Chondrocyte (in vitro differentiated cells): ENCODE data around the gene IP6K2. TPM values are rescaled to one million over a fixed set of nuclear protein-coding genes. Genes with fewer than 3 reads are reported as not detected.
"Not testable (repeated sequence)": the region's sequence is repeated elsewhere in the genome, so short reads cannot be mapped to it uniquely, and the experiment has no call there.

Source experiments
- DNase-seq: peaks from one replicate; pipeline ENCODE4 v3.0.0; 2021; ENCODE audit warnings: mixed read lengths, low spot score
- H3K27ac Mint-ChIP-seq: one replicate; pipeline ENCODE4 v1.8.0; 2021; ENCODE audit warnings: mild to moderate bottlenecking, moderate library complexity, mixed read lengths; ENCODE audit not compliant: unreplicated experiment
- H3K27me3 Mint-ChIP-seq: 2 replicates; pipeline ENCODE4 v1.8.0; 2021; ENCODE audit warnings: low read depth, mixed read lengths
- H3K36me3 Mint-ChIP-seq: 2 replicates; pipeline ENCODE4 v1.8.0; 2021; ENCODE audit warnings: low read depth, mixed read lengths
- H3K4me1 Mint-ChIP-seq: 2 replicates; pipeline ENCODE4 v1.8.0; 2021; ENCODE audit warnings: low read depth, mild to moderate bottlenecking, mixed read lengths
- H3K4me3 Mint-ChIP-seq: one replicate; pipeline ENCODE4 v1.8.0; 2021; ENCODE audit warnings: mild to moderate bottlenecking, moderate library complexity, mixed read lengths; ENCODE audit not compliant: unreplicated experiment
- H3K9me3 Mint-ChIP-seq: 2 replicates; pipeline ENCODE4 v1.8.0; 2021; ENCODE audit warnings: low read depth, mixed read lengths
- total RNA-seq: library from RNA; stranded (reverse); gene quantifications from 3 replicates; pipeline ENCODE4 v1.2.1, GENCODE V29; 2021
- TF ChIP-seq, protein P1 (sequence below): fragments of 200-600 bp; sonication (generic); IDR thresholded peaks from 2 replicates; pipeline ENCODE4 v1.5.0; 2021; ENCODE audit warnings: antibody characterized with exemption, mild to moderate bottlenecking, moderate library complexity

IP6K2 gene
- total RNA-seq, 1 donor from 2014 or later, result 68.8 TPM

GRCh38 chr3:48743773-48744172 lies 26.8 kb upstream of the IP6K2 start:
- Mint-ChIP-seq H3K27ac (no peak overlapping the region), H3K36me3 (peaks cover 11% of the 10 kb centered on the region), H3K4me1 (peaks cover 12% of the 10 kb centered on the region), H3K4me3 (no peak overlapping the region), H3K9me3 (no peaks in the 10 kb centered on the region), H3K27me3 (no peaks in the 10 kb centered on the region)
- TF ChIP-seq, protein P1, sequence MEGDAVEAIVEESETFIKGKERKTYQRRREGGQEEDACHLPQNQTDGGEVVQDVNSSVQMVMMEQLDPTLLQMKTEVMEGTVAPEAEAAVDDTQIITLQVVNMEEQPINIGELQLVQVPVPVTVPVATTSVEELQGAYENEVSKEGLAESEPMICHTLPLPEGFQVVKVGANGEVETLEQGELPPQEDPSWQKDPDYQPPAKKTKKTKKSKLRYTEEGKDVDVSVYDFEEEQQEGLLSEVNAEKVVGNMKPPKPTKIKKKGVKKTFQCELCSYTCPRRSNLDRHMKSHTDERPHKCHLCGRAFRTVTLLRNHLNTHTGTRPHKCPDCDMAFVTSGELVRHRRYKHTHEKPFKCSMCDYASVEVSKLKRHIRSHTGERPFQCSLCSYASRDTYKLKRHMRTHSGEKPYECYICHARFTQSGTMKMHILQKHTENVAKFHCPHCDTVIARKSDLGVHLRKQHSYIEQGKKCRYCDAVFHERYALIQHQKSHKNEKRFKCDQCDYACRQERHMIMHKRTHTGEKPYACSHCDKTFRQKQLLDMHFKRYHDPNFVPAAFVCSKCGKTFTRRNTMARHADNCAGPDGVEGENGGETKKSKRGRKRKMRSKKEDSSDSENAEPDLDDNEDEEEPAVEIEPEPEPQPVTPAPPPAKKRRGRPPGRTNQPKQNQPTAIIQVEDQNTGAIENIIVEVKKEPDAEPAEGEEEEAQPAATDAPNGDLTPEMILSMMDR, result no peak
- DNase-seq, result no peak

- peaks cover 12% of the 10 kb centered on the region for H3K4me1 Mint-ChIP-seq
- not testable (repeated sequence) for H3K27me3 Mint-ChIP-seq, H3K27ac Mint-ChIP-seq, H3K36me3 Mint-ChIP-seq, H3K9me3 Mint-ChIP-seq, H3K4me3 Mint-ChIP-seq, DNase-seq
Measured at GRCh38 chr3:48741226-48741625, 24.2 kb upstream of the IP6K2 start.

DNA sequence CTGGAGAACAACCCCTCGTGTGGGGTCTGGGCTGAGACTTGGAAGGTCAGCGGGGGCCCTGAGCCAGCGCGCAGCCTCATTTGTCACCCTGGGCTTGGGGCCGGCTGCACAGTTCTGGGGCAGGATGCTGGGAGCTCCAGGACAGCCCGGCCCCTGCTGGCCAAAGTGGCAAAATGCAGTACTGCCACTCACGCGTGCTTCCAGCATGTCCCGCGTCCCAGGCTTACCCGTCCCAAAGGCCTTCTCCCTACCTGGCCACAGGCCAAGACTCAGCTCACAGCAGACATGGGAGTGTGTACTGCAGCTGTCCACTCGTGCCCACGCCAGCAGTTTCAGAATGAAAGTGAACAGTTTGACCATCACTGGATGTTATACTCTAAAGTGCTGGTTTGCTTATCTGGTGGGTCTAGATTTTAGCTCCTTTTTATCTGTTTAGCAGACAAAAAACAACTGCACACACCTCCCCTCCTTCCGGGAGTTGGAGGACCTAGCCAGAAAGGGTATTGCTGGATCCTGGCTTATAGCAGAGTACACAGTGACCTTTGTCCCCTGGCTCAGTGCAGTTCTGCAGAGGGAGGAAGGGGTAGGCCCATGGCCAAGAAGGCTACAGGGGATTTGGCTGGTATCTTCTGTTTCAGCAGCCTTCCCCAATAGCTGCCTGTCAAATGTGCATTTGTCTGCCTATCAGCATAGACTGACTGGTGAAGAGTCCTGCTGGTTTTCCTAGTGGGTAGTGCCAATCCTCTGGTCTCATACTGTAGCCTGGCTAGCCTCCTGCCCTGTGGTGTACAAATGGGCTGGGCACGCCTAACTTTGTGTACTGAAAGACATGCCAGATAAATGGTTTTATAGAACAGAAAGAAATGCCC lies 23.2 kb upstream of the IP6K2 start:
- Mint-ChIP-seq H3K4me1 (peaks cover 12% of the 10 kb centered on the region), H3K9me3 (no peaks in the 10 kb centered on the region), H3K27ac (peak overlapping the region; percentile 83), H3K36me3 (no peaks in the 10 kb centered on the region), H3K4me3 (peak overlapping the region; percentile 19), H3K27me3 (no peaks in the 10 kb centered on the region)
- TF ChIP-seq, protein P1, result peak; percentile 90
- peak; percentile 96 for DNase-seq

- TF ChIP-seq, protein P1, result no peak
- no peaks in the 10 kb centered on the region for H3K27me3 Mint-ChIP-seq
- DNase-seq, result no peak
- no peak overlapping the region for H3K27ac Mint-ChIP-seq
- no peaks in the 10 kb centered on the region for H3K36me3 Mint-ChIP-seq
- H3K4me3 Mint-ChIP-seq, result no peak overlapping the region
- no peaks in the 10 kb centered on the region for H3K9me3 Mint-ChIP-seq
- peaks cover 12% of the 10 kb centered on the region for H3K4me1 Mint-ChIP-seq
Measured at GRCh38 chr3:48739617-48739954, 22.6 kb upstream of the IP6K2 start.

DNA sequence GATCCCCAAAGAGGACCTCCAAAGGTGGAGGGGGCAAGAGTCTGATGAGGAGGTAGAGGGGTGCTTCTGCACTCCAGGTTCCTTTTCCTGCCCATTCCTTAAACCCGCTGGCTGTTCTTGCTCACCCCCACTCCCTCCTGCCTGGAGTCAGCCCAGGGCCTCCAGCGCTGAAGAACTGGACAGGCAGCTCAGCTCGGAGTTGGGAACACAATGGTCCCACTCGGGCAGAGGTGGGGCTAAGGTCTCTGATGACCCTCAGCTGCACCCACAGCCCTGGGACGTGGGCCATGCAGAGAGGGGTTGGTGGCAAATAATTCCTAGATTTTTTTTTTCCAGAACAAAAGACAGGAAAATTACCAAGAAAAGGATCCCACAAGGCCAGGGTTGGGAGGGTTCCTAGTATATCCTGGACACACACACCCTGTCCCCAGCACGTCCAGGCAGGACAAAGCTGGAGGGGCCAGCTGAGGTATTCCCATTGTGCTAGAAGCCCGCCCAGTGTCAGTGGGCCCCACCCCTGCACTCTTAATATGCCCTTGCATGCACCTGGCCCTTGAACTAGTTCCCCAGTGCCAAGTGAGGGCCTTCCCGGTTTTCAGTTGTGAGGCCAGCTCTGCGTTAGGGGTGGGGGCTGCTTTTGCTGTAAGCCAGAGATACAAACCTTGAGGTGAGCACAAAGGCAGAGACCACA lies 22.1 kb upstream of the IP6K2 start:
- DNase-seq, result no peak
- no peak overlapping the region for H3K4me3 Mint-ChIP-seq
- H3K9me3 Mint-ChIP-seq, result no peaks in the 10 kb centered on the region
- no peaks in the 10 kb centered on the region for H3K27me3 Mint-ChIP-seq
- no peak overlapping the region for H3K27ac Mint-ChIP-seq
- peaks cover 12% of the 10 kb centered on the region for H3K4me1 Mint-ChIP-seq
- no peaks in the 10 kb centered on the region for H3K36me3 Mint-ChIP-seq
- TF ChIP-seq, protein P1, result no peak
